H1 (cell line): ENCODE data around the gene SHISA6. TPM values are rescaled to one million over a fixed set of nuclear protein-coding genes. Genes with fewer than 3 reads are reported as not detected.

Experiments used
- CTCF ChIA-PET: fragments of 300-600 bp; sonication (Branson Sonifier 250); formaldehyde crosslinking; loops from one replicate; lab custom pipeline; 2021; ENCODE audit not compliant: partially characterized antibody; lab: Charles Lee
- POLR2A ChIA-PET: fragments of 300-600 bp; sonication (Branson Sonifier 250); formaldehyde crosslinking; loops from one replicate; lab custom pipeline; 2021; ENCODE audit warnings: inconsistent platforms; ENCODE audit not compliant: partially characterized antibody; lab: Charles Lee
- DNase-seq, 2 experiments: peaks; one replicate each; pipeline versions ENCODE4 v3.0.0 to v3.0.0-alpha.2; 2010 to 2022; ENCODE audit warnings: low spot score in 2 of 2, low read depth in 1 of 2, mixed read lengths in 1 of 2
- FAIRE-seq: peaks from 2 replicates; lab custom pipeline; 2011; peaks lifted over from hg19 to GRCh38; lab: Jason Lieb, UNC
- H2AFZ ChIP-seq: 2 replicates; pipeline ENCODE4 v1.8.1; 2012; ENCODE audit warnings: low read length, inconsistent platforms
- H2AK5ac ChIP-seq: 2 replicates; pipeline ENCODE4 v1.6.1; 2013; ENCODE audit warnings: low read depth, low read length
- H2BK120ac ChIP-seq: replicated peaks from 2 replicates; pipeline ENCODE3; 2013; ENCODE audit warnings: low read depth, low read length, inconsistent platforms
- H2BK12ac ChIP-seq: 2 replicates; pipeline ENCODE4 v1.6.1; 2013; ENCODE audit warnings: low read depth, low read length
- H2BK15ac ChIP-seq: 2 replicates; pipeline ENCODE4 v1.6.1; 2013; ENCODE audit warnings: low read length
- H2BK20ac ChIP-seq: 2 replicates; pipeline ENCODE4 v1.6.1; 2013; ENCODE audit warnings: low read length
- H2BK5ac ChIP-seq: 2 replicates; pipeline ENCODE4 v1.6.1; 2013; ENCODE audit warnings: low read depth, low read length
- H3K14ac ChIP-seq: 2 replicates; pipeline ENCODE4 v1.6.1; 2013; ENCODE audit warnings: inconsistent platforms; ENCODE audit not compliant: insufficient read length
- H3K18ac ChIP-seq: 2 replicates; pipeline ENCODE4 v1.6.1; 2013; ENCODE audit warnings: low read length; ENCODE audit errors: extremely low read depth
- H3K23ac ChIP-seq: 2 replicates; pipeline ENCODE4 v1.6.1; 2013; ENCODE audit warnings: inconsistent platforms; ENCODE audit not compliant: insufficient read length
- H3K23me2 ChIP-seq: 2 replicates; pipeline ENCODE4 v1.6.1; 2013; ENCODE audit warnings: low read depth, low read length
- H3K27ac ChIP-seq: 2 replicates; pipeline ENCODE4 v1.6.1; 2011; ENCODE audit warnings: low read depth, low read length, inconsistent platforms
- H3K27me3 ChIP-seq, 4 experiments: replicated peaks in 1 of 4; 1 replicate in 1 of 4; 2 replicates in 3 of 4; pipeline versions ENCODE4 v1.6.1 to v1.8.1; 2011 to 2013; ENCODE audit warnings: low read length in 3 of 4, mild to moderate bottlenecking in 3 of 4, inconsistent platforms in 2 of 4, mixed read lengths in 2 of 4, moderate library complexity in 1 of 4; ENCODE audit not compliant: control insufficient read depth in 3 of 4, insufficient read depth in 3 of 4; ENCODE audit errors: extremely low read depth in 1 of 4
- H3K36me3 ChIP-seq, 4 experiments: 2 replicates each; pipeline versions ENCODE4 v1.6.1 to v1.8.1; 2011 to 2013; ENCODE audit warnings: mild to moderate bottlenecking in 4 of 4, low read length in 3 of 4, moderate library complexity in 2 of 4, control low read depth in 1 of 4, inconsistent platforms in 1 of 4; ENCODE audit not compliant: insufficient read depth in 4 of 4, control insufficient read depth in 2 of 4
- H3K4ac ChIP-seq: replicated peaks from 2 replicates; pipeline ENCODE3; 2013; ENCODE audit warnings: low read length, low read depth, mixed read lengths, inconsistent platforms; ENCODE audit not compliant: insufficient read length
- H3K4me1 ChIP-seq, 4 experiments: replicated peaks in 1 of 4; 1 replicate in 1 of 4; 2 replicates in 3 of 4; pipeline versions ENCODE4 v1.6.1 to v1.8.1; 2011 to 2013; ENCODE audit warnings: low read length in 3 of 4, inconsistent platforms in 2 of 4, mixed read lengths in 1 of 4; ENCODE audit not compliant: insufficient read depth in 4 of 4, control insufficient read depth in 3 of 4
- H3K4me2 ChIP-seq, 2 experiments: 2 replicates each; pipeline versions ENCODE4 v1.6.1 to v1.8.1; 2011 to 2013; ENCODE audit warnings: low read depth in 2 of 2, low read length in 2 of 2, control low read depth in 1 of 2, inconsistent platforms in 1 of 2, mild to moderate bottlenecking in 1 of 2; ENCODE audit not compliant: insufficient read depth in 1 of 2
- H3K4me3 ChIP-seq, 4 experiments: fragments of 200-600, 300-600 bp in 1 of 4; sonication (generic), shearing (Covaris generic), sonication (Bioruptor Twin) in 1 of 4; 2 replicates each; pipeline versions ENCODE4 v1.5.1 to v1.8.1; 2011 to 2016; ENCODE audit warnings: low read length in 4 of 4, low read depth in 3 of 4, control low read depth in 2 of 4, inconsistent platforms in 2 of 4, mild to moderate bottlenecking in 2 of 4, mixed read lengths in 1 of 4, moderate library complexity in 1 of 4; ENCODE audit not compliant: insufficient read depth in 2 of 4; ENCODE audit errors: extremely low read depth in 1 of 4
- H3K56ac ChIP-seq: replicated peaks from 2 replicates; pipeline ENCODE3; 2013; ENCODE audit warnings: low read depth, mild to moderate bottlenecking, mixed read lengths, low read length, inconsistent platforms; ENCODE audit not compliant: insufficient read length
- H3K79me1 ChIP-seq: 2 replicates; pipeline ENCODE4 v1.6.1; 2013; ENCODE audit warnings: low read depth, low read length, control low read depth
- H3K79me2 ChIP-seq, 2 experiments: 2 replicates each; pipeline versions ENCODE4 v1.6.1 to v1.8.1; 2012 to 2013; ENCODE audit warnings: low read length in 2 of 2, mild to moderate bottlenecking in 2 of 2, inconsistent platforms in 1 of 2; ENCODE audit not compliant: insufficient read depth in 2 of 2, control insufficient read depth in 1 of 2
- H3K9ac ChIP-seq, 4 experiments: replicated peaks in 1 of 4; 1 replicate in 1 of 4; 2 replicates in 3 of 4; pipeline versions ENCODE4 v1.6.1 to v1.8.1; 2011 to 2013; ENCODE audit warnings: low read depth in 3 of 4, low read length in 3 of 4, control low read depth in 2 of 4, mild to moderate bottlenecking in 2 of 4, moderate library complexity in 2 of 4, inconsistent platforms in 1 of 4; ENCODE audit errors: extremely low read depth in 1 of 4
- H3K9me3 ChIP-seq, 2 experiments: 2 replicates each; pipeline versions ENCODE4 v1.6.1 to v1.8.1; 2012 to 2013; ENCODE audit warnings: mild to moderate bottlenecking in 2 of 2, moderate library complexity in 2 of 2, control low read depth in 1 of 2, inconsistent platforms in 1 of 2, low read depth in 1 of 2, low read length in 1 of 2, mixed read lengths in 1 of 2; ENCODE audit not compliant: insufficient read depth in 2 of 2
- H4K20me1 ChIP-seq, 2 experiments: replicated peaks in 1 of 2; 2 replicates each; pipeline versions ENCODE3 to v1.8.1; 2011 to 2013; ENCODE audit warnings: inconsistent platforms in 2 of 2, low read length in 2 of 2, mild to moderate bottlenecking in 1 of 2; ENCODE audit not compliant: insufficient read depth in 2 of 2, control insufficient read depth in 1 of 2
- H4K5ac ChIP-seq: 2 replicates; pipeline ENCODE4 v1.6.1; 2013; ENCODE audit warnings: low read length, low read depth, mixed read lengths, inconsistent platforms; ENCODE audit not compliant: insufficient read length
- H4K8ac ChIP-seq: 2 replicates; pipeline ENCODE4 v1.8.0; 2013; ENCODE audit warnings: mild to moderate bottlenecking, moderate library complexity, low read length, inconsistent platforms; ENCODE audit not compliant: insufficient read depth; ENCODE audit errors: extremely low read depth
- H4K91ac ChIP-seq: replicated peaks from 2 replicates; pipeline ENCODE3; 2013; ENCODE audit warnings: low read length, mixed read lengths, inconsistent platforms; ENCODE audit not compliant: insufficient read length
- ATF3 ChIP-seq: IDR thresholded peaks from 2 replicates; pipeline ENCODE4 v1.6.1; 2011; ENCODE audit warnings: low read depth, mild to moderate bottlenecking, low read length; ENCODE audit not compliant: insufficient read depth
- CEBPB ChIP-seq: IDR thresholded peaks from 2 replicates; pipeline ENCODE4 v1.6.1; 2012; ENCODE audit warnings: low read depth, low read length
- GABPA ChIP-seq: IDR thresholded peaks from 2 replicates; pipeline ENCODE4 v1.6.1; 2011; ENCODE audit warnings: mild to moderate bottlenecking, low read length, moderate library complexity, borderline replicate concordance; ENCODE audit not compliant: insufficient read depth
- HDAC2 ChIP-seq, 2 experiments: fragments of 300-600 bp in 1 of 2; sonication (generic) in 1 of 2; IDR thresholded peaks; 2 replicates each; pipeline ENCODE4 v1.6.1; 2011 to 2012; ENCODE audit warnings: low read depth in 2 of 2, low read length in 2 of 2, mild to moderate bottlenecking in 2 of 2, moderate library complexity in 2 of 2, borderline replicate concordance in 1 of 2, inconsistent platforms in 1 of 2
- SRF ChIP-seq: IDR thresholded peaks from 2 replicates; pipeline ENCODE4 v1.6.1; 2011; ENCODE audit warnings: mild to moderate bottlenecking, low read depth, low read length, moderate library complexity
- TEAD4 ChIP-seq: IDR thresholded peaks from 2 replicates; pipeline ENCODE4 v1.6.1; 2012; ENCODE audit warnings: low read depth, low read length, inconsistent platforms, mixed read lengths
- WGBS, 2 experiments: shearing (Covaris generic) in 1 of 2; methylation state at CpG; one replicate each; pipeline versions ENCODE4 v1.1.6 to v1.1.7; 2013 to 2015; ENCODE audit warnings: low lambda C conversion rate in 2 of 2, mixed read lengths in 2 of 2, inconsistent platforms in 1 of 2, low coverage in 1 of 2, missing lambda C conversion rate in 1 of 2; ENCODE audit not compliant: insufficient replicate concordance in 2 of 2, insufficient coverage in 1 of 2, insufficient read length in 1 of 2; ENCODE audit errors: extremely low coverage in 1 of 2, missing lambda C conversion rate in 1 of 2; 5-methylcytosine and 5-hydroxymethylcytosine counted together
- polyA plus RNA-seq, 7 experiments: library from polyadenylated mRNA; depleted of rRNA in 3 of 7; stranded (reverse) in 5 of 7; unstranded in 2 of 7; fragments of >200 nt in 5 of 7; fragments of 200-250 nt in 2 of 7; gene quantifications; 1 replicate in 5 of 7; 2 replicates in 1 of 7; 4 replicates in 1 of 7; pipeline versions ENCODE4 v1.2.1 to v1.2.3, GENCODE V29; 2011 to 2013; ENCODE audit warnings: missing spikeins in 2 of 7, mixed read lengths in 2 of 7
- total RNA-seq: library from RNA; stranded (reverse); fragmentation: NEBNext Ultra II Directional; extraction: Animal tissue kit (Norgen Biotek cat#: 25700); gene quantifications from 2 replicates; pipeline ENCODE4 v1.2.1, GENCODE V29; 2021

SHISA6 gene
- total and polyA plus RNA-seq, 2 of the 8 experiments (the other 6 are each of a cell fraction or from before 2014, with no cell fraction given) = 2.9 to 4.8 TPM

GRCh38 chr17:11601661-11602060, 360.6 kb downstream of the SHISA6 start:
- no peak overlapping the region for H4K5ac ChIP-seq
- H3K14ac ChIP-seq = no peak overlapping the region
- no peaks in the 10 kb centered on the region for H3K79me2 ChIP-seq
- H4K91ac ChIP-seq = no peak overlapping the region
- H3K4me1 ChIP-seq = peaks cover 0 to 4% (median 2%) of the 10 kb centered on the region in 4 experiments; a peak in 2 of 7 replicates
- H2BK120ac ChIP-seq = no peak overlapping the region
- no peak overlapping the region for H2BK15ac ChIP-seq
- no peak overlapping the region for H2BK5ac ChIP-seq
- no peak overlapping the region for H3K4me3 ChIP-seq
- H3K23me2 ChIP-seq = peaks cover 7% of the 10 kb centered on the region; the same call in 1 of the 2 replicates
- H3K9ac ChIP-seq = no peak overlapping the region
- ChIA-PET POLR2A (no interaction called here), CTCF (interaction anchor here (0.6 to 0.9 kb wide), 2 partner anchors 43 to 196 kb away, joined by 3 read pairs; no protein-coding TSS in a partner anchor)
- FAIRE-seq (no peak), DNase-seq (no peak)
- no peak overlapping the region for H2BK12ac ChIP-seq
- no peak overlapping the region for H3K56ac ChIP-seq
- H3K4me2 ChIP-seq = no peak overlapping the region
- 88% methylated on average over 5 of the region's 5 CpGs; no CpG with 5 or more reads in 1 of the 2 experiments for WGBS, 2 experiments
- H3K27ac ChIP-seq = no peak overlapping the region
- H4K20me1 ChIP-seq = no peaks in the 10 kb centered on the region
- H3K23ac ChIP-seq = no peak overlapping the region
- H3K79me1 ChIP-seq = no peaks in the 10 kb centered on the region
- TF ChIP-seq CEBPB = no peak
- TF ChIP-seq HDAC2 (IDR thresholded peaks at IDR 0.05; ENCODE audit: borderline replicate concordance in 1 of 2, low read depth in 2 of 2, low read length in 2 of 2) = no peak
- TF ChIP-seq GABPA = no peak
- TF ChIP-seq TEAD4 = no peak
- TF ChIP-seq ATF3 = no peak
- TF ChIP-seq SRF = no peak
- no peak overlapping the region for H3K18ac ChIP-seq
- H3K4ac ChIP-seq = no peak overlapping the region
- H2BK20ac ChIP-seq = no peak overlapping the region
- H3K36me3 ChIP-seq = no peaks in the 10 kb centered on the region
- H2AFZ ChIP-seq = no peak overlapping the region
- H4K8ac ChIP-seq = no peak overlapping the region
- no peaks in the 10 kb centered on the region for H3K27me3 ChIP-seq
- no peak overlapping the region for H2AK5ac ChIP-seq
- no peaks in the 10 kb centered on the region for H3K9me3 ChIP-seq
